ENCODE measurements around the gene TMEFF1.
"Not testable (repeated sequence)": the region's sequence is repeated elsewhere in the genome, so short reads cannot be mapped to it uniquely, and the experiment has no call there.

Gene TMEFF1

GRCh38 chr9:100498592-100498991 lies 25.6 kb downstream of the TMEFF1 start:
- DNase-seq = no peak

- DNase-seq = no peak
Measured at GRCh38 chr9:100499460-100499859, 26.5 kb downstream of the TMEFF1 start.

- no peak for DNase-seq
Measured at GRCh38 chr9:100499866-100500265, 26.9 kb downstream of the TMEFF1 start.

- DNase-seq = peak; percentile 53
Measured at GRCh38 chr9:100505564-100506159, 32.7 kb downstream of the TMEFF1 start.

- DNase-seq = not testable (repeated sequence)
Measured at GRCh38 chr9:100507350-100507749, 34.4 kb downstream of the TMEFF1 start.

- DNase-seq = no peak
Measured at GRCh38 chr9:100511205-100511604, 38.3 kb downstream of the TMEFF1 start.

GRCh38 chr9:100515578-100516494 lies 42.9 kb downstream of the TMEFF1 start:
- DNase-seq = no peak

- DNase-seq = no peak
Measured at GRCh38 chr9:100521282-100521681, 48.3 kb downstream of the TMEFF1 start.

- DNase-seq = no peak
Measured at GRCh38 chr9:100525563-100525962, 52.6 kb downstream of the TMEFF1 start.

GRCh38 chr9:100527180-100527794 lies 54.3 kb downstream of the TMEFF1 start:
- not testable (repeated sequence) for DNase-seq

GRCh38 chr9:100534401-100534800 lies 61.5 kb downstream of the TMEFF1 start:
- no peak for DNase-seq

GRCh38 chr9:100540327-100540726 lies 67.4 kb downstream of the TMEFF1 start:
- no peak for DNase-seq

GRCh38 chr9:100549048-100549447 lies 76.1 kb downstream of the TMEFF1 start:
- no peak for DNase-seq

GRCh38 chr9:100554935-100555401 lies 82.0 kb downstream of the TMEFF1 start:
- no peak for DNase-seq

GRCh38 chr9:100555471-100555870 lies 82.5 kb downstream of the TMEFF1 start:
- DNase-seq = no peak

- DNase-seq = no peak
Measured at GRCh38 chr9:100557053-100557452, 84.1 kb downstream of the TMEFF1 start.

GRCh38 chr9:100561256-100561655 lies 88.3 kb downstream of the TMEFF1 start:
- no peak for DNase-seq

GRCh38 chr9:100567856-100568255 lies 94.9 kb downstream of the TMEFF1 start:
- no peak for DNase-seq

GRCh38 chr9:100573655-100574260 lies 100.8 kb downstream of the TMEFF1 start:
- no peak for DNase-seq

GRCh38 chr9:100575006-100575405 lies 102.1 kb downstream of the TMEFF1 start:
- no peak for DNase-seq

- DNase-seq = no peak
Measured at GRCh38 chr9:100575765-100576386, 102.9 kb downstream of the TMEFF1 start.

- no peak for DNase-seq
Measured at GRCh38 chr9:100577776-100578448, 105.0 kb downstream of the TMEFF1 start, which contains the start of gene CAVIN4. CAVIN4 (plus strand) TSS chr9:100578079; CDS start chr9:100578144, 65 bp downstream.

All from CD4-positive, alpha-beta T cell treated with Interleukin-10 for 1 hour (primary cell).